ENCODE data around the gene ITCH.
"Not testable (repeated sequence)": the region's sequence is repeated elsewhere in the genome, so short reads cannot be mapped to it uniquely, and the experiment has no call there.

Gene ITCH

GRCh38 chr20:34363062-34363464 lies at the start of gene ITCH:
Gene ITCH (plus strand): TSS chr20:34363273. CDS start chr20:34393812, 30,539 bp downstream.
- peak; percentile 95 for DNase-seq

GRCh38 chr20:34315236-34315635 lies 47.8 kb upstream of the ITCH start:
- DNase-seq = no peak

GRCh38 chr20:34316196-34316814 lies 46.8 kb upstream of the ITCH start:
- DNase-seq = no peak

GRCh38 chr20:34318609-34319443 lies 44.2 kb upstream of the ITCH start:
- DNase-seq = no peak

GRCh38 chr20:34320861-34321260 lies 42.2 kb upstream of the ITCH start:
- DNase-seq = no peak

- no peak for DNase-seq
Measured at GRCh38 chr20:34322267-34323105, 40.6 kb upstream of the ITCH start.

GRCh38 chr20:34324541-34324940 lies 38.5 kb upstream of the ITCH start:
- no peak for DNase-seq

- DNase-seq = not testable (repeated sequence)
Measured at GRCh38 chr20:34328207-34328606, 34.9 kb upstream of the ITCH start.

GRCh38 chr20:34328928-34329677 lies 34.0 kb upstream of the ITCH start:
- DNase-seq = no peak

GRCh38 chr20:34330861-34331544 lies 32.1 kb upstream of the ITCH start:
- not testable (repeated sequence) for DNase-seq

GRCh38 chr20:34331838-34332237 lies 31.2 kb upstream of the ITCH start:
- no peak for DNase-seq

- DNase-seq = no peak
Measured at GRCh38 chr20:34332262-34332920, 30.7 kb upstream of the ITCH start.

GRCh38 chr20:34333786-34334185 lies 29.3 kb upstream of the ITCH start:
- no peak for DNase-seq

GRCh38 chr20:34334654-34335407 lies 28.2 kb upstream of the ITCH start:
- no peak for DNase-seq

- no peak for DNase-seq
Measured at GRCh38 chr20:34337544-34337943, 25.5 kb upstream of the ITCH start.

GRCh38 chr20:34337982-34338726 lies 24.9 kb upstream of the ITCH start:
- DNase-seq = no peak

GRCh38 chr20:34340726-34341125 lies 22.3 kb upstream of the ITCH start:
- DNase-seq = not testable (repeated sequence)

- DNase-seq = not testable (repeated sequence)
Measured at GRCh38 chr20:34341199-34341598, 21.9 kb upstream of the ITCH start.

- DNase-seq = no peak
Measured at GRCh38 chr20:34343458-34344211, 19.4 kb upstream of the ITCH start.
